ENCODE data around the gene ADGRL2.

ADGRL2 gene

DNA sequence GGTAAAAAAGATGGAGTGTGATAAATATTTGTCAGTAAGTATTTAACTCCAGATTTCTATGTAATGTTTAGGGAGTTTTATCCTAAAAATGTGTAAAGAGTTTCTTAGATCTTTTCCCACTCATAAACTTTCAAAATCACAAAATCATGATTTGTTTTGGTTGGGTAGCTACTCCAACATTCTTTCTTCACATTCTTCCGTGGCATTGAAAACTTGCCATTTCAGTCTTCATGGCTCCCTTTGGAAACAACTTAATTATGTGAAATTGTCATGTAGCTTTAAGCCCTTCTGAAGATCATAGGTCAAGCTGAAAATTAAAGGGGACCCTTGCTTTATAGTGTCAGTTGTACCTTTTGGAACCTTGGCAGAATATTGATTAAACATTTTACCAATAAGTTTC, 73.2 kb downstream of the ADGRL2 start (continued):
- no peak for TF ChIP-seq ZNF510 (tag by site-specific recombination; IDR thresholded peaks at IDR 0.05; ENCODE audit: insufficient replicate concordance)

DNA sequence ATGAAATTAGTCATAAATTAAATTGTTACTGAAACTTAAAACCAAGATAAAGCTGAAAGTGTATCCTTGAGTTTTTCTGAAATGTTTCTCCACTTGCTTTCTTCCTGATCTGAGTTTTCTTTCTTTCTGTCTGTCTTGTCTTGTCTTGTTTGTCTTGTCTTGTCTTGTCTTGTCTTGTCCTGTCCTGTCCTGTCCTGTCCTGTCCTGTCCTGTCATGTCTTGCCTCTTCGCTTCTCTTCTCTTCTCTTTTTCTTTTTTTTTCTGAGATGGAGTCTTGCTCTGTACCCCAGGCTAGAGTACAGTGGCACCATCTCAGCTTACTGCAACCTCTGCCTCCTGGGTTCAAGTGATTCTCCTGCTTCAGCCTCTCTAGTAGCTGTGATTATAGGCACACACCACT, 73.7 kb downstream of the ADGRL2 start:
- ChIA-PET CTCF (no interaction called here), POLR2A (no interaction called here)
- Histone ChIP-seq H3K4me1 (ENCODE audit: control insufficient read depth, insufficient read depth, low read length) (peaks cover 26% of the 10 kb centered on the region), H3K9me3 (ENCODE audit: control insufficient read depth, insufficient read depth, low read depth, low read length) (no peaks in the 10 kb centered on the region), H3K36me3 (ENCODE audit: control insufficient read depth in 2 of 2, insufficient read depth in 1 of 2, low read length in 2 of 2) (no peaks in the 10 kb centered on the region), H3K4me3 (ENCODE audit: low read depth, low read length) (no peak overlapping the region), H3K27ac (ENCODE audit: extremely low read depth, low read depth, low read length) (no peak overlapping the region)
- 0 out of 2 replicates have a peak, but pooled peaks have one; percentile 4 for TF ChIP-seq ZNF140 (tag by site-specific recombination; IDR thresholded peaks at IDR 0.05)
- TF ChIP-seq, protein P1, sequence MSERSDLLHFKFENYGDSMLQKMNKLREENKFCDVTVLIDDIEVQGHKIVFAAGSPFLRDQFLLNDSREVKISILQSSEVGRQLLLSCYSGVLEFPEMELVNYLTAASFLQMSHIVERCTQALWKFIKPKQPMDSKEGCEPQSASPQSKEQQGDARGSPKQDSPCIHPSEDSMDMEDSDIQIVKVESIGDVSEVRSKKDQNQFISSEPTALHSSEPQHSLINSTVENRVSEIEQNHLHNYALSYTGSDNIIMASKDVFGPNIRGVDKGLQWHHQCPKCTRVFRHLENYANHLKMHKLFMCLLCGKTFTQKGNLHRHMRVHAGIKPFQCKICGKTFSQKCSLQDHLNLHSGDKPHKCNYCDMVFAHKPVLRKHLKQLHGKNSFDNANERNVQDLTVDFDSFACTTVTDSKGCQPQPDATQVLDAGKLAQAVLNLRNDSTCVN (tag by site-specific recombination; optimal IDR thresholded peaks at IDR 0.05), result no peak
- peak; percentile 37; the same call in 1 of the 2 replicates for TF ChIP-seq PRDM1 (tag by site-specific recombination; IDR thresholded peaks at IDR 0.05)
- TF ChIP-seq ZNF664 (tag by site-specific recombination; IDR thresholded peaks at IDR 0.05), result peak; percentile 48; the same call in 1 of the 2 replicates

DNA sequence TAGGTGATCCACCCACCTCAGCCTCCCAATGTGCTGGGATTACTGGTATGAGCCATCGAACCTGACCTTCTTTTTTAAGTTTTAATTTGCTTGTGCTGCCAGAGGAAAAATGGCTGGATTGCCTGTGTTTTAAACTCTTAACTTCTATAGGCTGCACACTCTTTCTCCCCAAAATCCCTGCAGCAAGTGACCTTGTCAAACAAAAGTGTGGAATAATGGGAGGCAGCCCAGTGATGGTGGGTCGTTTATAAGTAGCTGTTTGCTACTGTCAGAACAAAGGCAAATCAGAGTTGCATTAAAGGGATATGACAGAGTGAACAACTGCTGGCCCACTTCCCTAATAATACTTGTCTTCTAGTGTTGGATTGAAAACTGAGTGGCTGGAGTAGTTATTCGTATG, 74.2 kb downstream of the ADGRL2 start:
- TF ChIP-seq, protein P2, sequence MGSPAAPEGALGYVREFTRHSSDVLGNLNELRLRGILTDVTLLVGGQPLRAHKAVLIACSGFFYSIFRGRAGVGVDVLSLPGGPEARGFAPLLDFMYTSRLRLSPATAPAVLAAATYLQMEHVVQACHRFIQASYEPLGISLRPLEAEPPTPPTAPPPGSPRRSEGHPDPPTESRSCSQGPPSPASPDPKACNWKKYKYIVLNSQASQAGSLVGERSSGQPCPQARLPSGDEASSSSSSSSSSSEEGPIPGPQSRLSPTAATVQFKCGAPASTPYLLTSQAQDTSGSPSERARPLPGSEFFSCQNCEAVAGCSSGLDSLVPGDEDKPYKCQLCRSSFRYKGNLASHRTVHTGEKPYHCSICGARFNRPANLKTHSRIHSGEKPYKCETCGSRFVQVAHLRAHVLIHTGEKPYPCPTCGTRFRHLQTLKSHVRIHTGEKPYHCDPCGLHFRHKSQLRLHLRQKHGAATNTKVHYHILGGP (tag by site-specific recombination; IDR thresholded peaks at IDR 0.05), result no peak
- TF ChIP-seq, protein P3, sequence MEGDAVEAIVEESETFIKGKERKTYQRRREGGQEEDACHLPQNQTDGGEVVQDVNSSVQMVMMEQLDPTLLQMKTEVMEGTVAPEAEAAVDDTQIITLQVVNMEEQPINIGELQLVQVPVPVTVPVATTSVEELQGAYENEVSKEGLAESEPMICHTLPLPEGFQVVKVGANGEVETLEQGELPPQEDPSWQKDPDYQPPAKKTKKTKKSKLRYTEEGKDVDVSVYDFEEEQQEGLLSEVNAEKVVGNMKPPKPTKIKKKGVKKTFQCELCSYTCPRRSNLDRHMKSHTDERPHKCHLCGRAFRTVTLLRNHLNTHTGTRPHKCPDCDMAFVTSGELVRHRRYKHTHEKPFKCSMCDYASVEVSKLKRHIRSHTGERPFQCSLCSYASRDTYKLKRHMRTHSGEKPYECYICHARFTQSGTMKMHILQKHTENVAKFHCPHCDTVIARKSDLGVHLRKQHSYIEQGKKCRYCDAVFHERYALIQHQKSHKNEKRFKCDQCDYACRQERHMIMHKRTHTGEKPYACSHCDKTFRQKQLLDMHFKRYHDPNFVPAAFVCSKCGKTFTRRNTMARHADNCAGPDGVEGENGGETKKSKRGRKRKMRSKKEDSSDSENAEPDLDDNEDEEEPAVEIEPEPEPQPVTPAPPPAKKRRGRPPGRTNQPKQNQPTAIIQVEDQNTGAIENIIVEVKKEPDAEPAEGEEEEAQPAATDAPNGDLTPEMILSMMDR (tag by site-specific recombination; IDR thresholded peaks at IDR 0.05), result no peak
- TF ChIP-seq, protein P4, sequence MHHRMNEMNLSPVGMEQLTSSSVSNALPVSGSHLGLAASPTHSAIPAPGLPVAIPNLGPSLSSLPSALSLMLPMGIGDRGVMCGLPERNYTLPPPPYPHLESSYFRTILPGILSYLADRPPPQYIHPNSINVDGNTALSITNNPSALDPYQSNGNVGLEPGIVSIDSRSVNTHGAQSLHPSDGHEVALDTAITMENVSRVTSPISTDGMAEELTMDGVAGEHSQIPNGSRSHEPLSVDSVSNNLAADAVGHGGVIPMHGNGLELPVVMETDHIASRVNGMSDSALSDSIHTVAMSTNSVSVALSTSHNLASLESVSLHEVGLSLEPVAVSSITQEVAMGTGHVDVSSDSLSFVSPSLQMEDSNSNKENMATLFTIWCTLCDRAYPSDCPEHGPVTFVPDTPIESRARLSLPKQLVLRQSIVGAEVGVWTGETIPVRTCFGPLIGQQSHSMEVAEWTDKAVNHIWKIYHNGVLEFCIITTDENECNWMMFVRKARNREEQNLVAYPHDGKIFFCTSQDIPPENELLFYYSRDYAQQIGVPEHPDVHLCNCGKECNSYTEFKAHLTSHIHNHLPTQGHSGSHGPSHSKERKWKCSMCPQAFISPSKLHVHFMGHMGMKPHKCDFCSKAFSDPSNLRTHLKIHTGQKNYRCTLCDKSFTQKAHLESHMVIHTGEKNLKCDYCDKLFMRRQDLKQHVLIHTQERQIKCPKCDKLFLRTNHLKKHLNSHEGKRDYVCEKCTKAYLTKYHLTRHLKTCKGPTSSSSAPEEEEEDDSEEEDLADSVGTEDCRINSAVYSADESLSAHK (tag by site-specific recombination; IDR thresholded peaks at IDR 0.05), result no peak
- no peak for TF ChIP-seq ZNF175 (tag by site-specific recombination; IDR thresholded peaks at IDR 0.05)
- no peak overlapping the region for H3K4me3 ChIP-seq (ENCODE audit: low read depth, low read length)
- ChIA-PET CTCF (no interaction called here), POLR2A (no interaction called here)
- H3K27ac ChIP-seq (ENCODE audit: extremely low read depth, low read depth, low read length), result no peak overlapping the region
- H3K36me3 ChIP-seq (ENCODE audit: control insufficient read depth in 2 of 2, insufficient read depth in 1 of 2, low read length in 2 of 2), result no peaks in the 10 kb centered on the region
- peaks cover 26% of the 10 kb centered on the region for H3K4me1 ChIP-seq (ENCODE audit: control insufficient read depth, insufficient read depth, low read length)
- no peaks in the 10 kb centered on the region for H3K9me3 ChIP-seq (ENCODE audit: control insufficient read depth, insufficient read depth, low read depth, low read length)

DNA sequence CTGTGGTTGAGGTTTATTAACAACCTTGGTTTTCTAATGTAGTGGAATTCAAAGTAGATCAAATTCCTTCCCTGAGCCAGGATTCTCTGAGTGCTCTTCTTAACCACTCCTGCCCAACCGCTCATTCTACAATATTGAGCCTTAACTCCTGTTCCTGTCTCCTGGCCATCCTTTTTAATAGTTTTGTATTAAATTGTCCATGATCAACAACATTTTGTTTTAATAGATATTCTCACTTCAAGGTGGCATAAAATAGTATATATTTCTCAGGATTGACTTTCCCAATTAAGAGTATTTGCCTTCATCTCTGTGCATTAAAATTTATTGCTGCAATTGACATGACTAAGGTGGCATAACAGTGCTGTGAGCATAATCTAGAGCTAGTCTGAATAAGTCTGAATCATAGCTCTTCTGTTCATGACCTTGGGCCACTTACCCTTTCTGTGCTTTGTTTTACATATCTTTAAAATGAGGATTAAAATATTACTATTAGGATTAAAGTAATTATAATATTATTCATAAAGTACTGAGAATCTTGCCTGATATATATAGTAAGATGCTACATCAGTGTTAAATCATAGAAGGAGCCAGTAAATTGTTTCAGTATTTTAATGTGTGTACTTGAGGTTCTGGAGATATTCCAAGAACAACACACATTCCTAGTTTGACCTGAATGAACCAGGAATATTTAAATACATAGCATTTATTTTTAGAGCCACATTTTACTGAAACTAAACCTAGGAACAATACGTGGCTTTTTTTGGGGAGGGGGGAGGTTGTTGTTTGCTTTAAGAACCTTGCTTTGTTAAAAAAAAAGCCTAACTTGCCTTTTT, 76.4 kb downstream of the ADGRL2 start:
- POLR2A ChIA-PET, result no interaction called here
- CTCF ChIA-PET, result interaction anchor here (0.5 to 0.6 kb wide), 2 partner anchors 666 to 691 kb away, joined by 3 read pairs; no protein-coding TSS in a partner anchor
- Histone ChIP-seq H3K4me3 (ENCODE audit: low read depth, low read length) (no peak overlapping the region), H3K4me1 (ENCODE audit: control insufficient read depth, insufficient read depth, low read length) (peaks cover 26% of the 10 kb centered on the region), H3K36me3 (ENCODE audit: control insufficient read depth in 2 of 2, insufficient read depth in 1 of 2, low read length in 2 of 2) (no peaks in the 10 kb centered on the region), H3K27ac (ENCODE audit: extremely low read depth, low read depth, low read length) (no peak overlapping the region), H3K9me3 (ENCODE audit: control insufficient read depth, insufficient read depth, low read depth, low read length) (no peaks in the 10 kb centered on the region)
- TF ChIP-seq ZNF558 (tag by site-specific recombination; IDR thresholded peaks at IDR 0.05), result no peak
- TF ChIP-seq WT1 (tag by site-specific recombination; IDR thresholded peaks at IDR 0.05), result no peak
- no peak for TF ChIP-seq SP7 (tag by site-specific recombination; IDR thresholded peaks at IDR 0.05)
- TF ChIP-seq, protein P5, sequence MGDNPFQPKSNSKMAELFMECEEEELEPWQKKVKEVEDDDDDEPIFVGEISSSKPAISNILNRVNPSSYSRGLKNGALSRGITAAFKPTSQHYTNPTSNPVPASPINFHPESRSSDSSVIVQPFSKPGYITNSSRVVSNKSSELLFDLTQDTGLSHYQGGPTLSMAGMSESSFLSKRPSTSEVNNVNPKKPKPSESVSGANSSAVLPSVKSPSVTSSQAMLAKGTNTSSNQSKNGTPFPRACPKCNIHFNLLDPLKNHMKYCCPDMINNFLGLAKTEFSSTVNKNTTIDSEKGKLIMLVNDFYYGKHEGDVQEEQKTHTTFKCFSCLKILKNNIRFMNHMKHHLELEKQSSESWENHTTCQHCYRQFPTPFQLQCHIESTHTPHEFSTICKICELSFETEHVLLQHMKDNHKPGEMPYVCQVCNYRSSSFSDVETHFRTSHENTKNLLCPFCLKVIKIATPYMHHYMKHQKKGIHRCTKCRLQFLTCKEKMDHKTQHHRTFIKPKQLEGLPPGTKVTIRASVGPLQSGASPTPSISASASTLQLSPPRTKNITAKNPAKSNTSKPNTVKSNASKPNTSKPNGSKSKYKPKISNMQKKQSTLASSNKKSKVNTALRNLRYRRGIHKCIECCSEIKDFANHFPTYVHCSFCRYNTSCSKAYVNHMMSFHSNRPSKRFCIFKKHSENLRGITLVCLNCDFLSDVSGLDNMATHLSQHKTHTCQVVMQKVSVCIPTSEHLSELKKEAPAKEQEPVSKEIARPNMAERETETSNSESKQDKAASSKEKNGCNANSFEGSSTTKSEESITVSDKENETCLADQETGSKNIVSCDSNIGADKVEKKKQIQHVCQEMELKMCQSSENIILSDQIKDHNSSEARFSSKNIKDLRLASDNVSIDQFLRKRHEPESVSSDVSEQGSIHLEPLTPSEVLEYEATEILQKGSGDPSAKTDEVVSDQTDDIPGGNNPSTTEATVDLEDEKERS (tag by site-specific recombination; IDR thresholded peaks at IDR 0.05), result no peak
- TF ChIP-seq, protein P6, sequence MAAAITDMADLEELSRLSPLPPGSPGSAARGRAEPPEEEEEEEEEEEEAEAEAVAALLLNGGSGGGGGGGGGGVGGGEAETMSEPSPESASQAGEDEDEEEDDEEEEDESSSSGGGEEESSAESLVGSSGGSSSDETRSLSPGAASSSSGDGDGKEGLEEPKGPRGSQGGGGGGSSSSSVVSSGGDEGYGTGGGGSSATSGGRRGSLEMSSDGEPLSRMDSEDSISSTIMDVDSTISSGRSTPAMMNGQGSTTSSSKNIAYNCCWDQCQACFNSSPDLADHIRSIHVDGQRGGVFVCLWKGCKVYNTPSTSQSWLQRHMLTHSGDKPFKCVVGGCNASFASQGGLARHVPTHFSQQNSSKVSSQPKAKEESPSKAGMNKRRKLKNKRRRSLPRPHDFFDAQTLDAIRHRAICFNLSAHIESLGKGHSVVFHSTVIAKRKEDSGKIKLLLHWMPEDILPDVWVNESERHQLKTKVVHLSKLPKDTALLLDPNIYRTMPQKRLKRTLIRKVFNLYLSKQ (tag by site-specific recombination; IDR thresholded peaks at IDR 0.05; ENCODE audit: borderline replicate concordance), result no peak
- no peak for TF ChIP-seq ZNF677 (tag by site-specific recombination; IDR thresholded peaks at IDR 0.05)
- TF ChIP-seq KLF9 (tag by site-specific recombination; IDR thresholded peaks at IDR 0.05; ENCODE audit: low read depth), result no peak
- TF ChIP-seq ZNF629 (tag by site-specific recombination; IDR thresholded peaks at IDR 0.05), result no peak
